Brain microvascular endothelial cell (primary cell): ENCODE results near the gene C9orf78.
A peak's percentile ranks its signal among the peaks of the same experiment; 100 is the strongest.

Source experiments
- DNase-seq: peaks from one replicate; pipeline ENCODE4 v3.0.0-alpha.2; 2020
- H3K27ac ChIP-seq: fragments of 250-450 bp; sonication (Bioruptor Pico); 2 replicates; pipeline ENCODE4 v1.5.1; 2020; ENCODE audit warnings: mild to moderate bottlenecking, moderate library complexity
- H3K27me3 ChIP-seq: fragments of 250-450 bp; sonication (Bioruptor Pico); replicated peaks from 2 replicates; pipeline ENCODE4 v1.5.1; 2020; ENCODE audit warnings: mild to moderate bottlenecking
- H3K36me3 ChIP-seq: fragments of 250-450 bp; sonication (Bioruptor Pico); replicated peaks from 2 replicates; pipeline ENCODE4 v1.5.1; 2020; ENCODE audit warnings: mild to moderate bottlenecking
- H3K4me3 ChIP-seq: 2 replicates; pipeline ENCODE4 v1.5.1; 2011; ENCODE audit warnings: low read depth, mild to moderate bottlenecking, control low read depth, low read length, moderate library complexity
- in situ Hi-C: cut with HindIII; loops from 2 replicates; pipeline ENCODE4 v1.10.0; 2017; ENCODE audit warnings: low sequenced_read_pairs, low pct_ligation_motif_present
- TF ChIP-seq, protein P1 (sequence below): IDR thresholded peaks from 2 replicates; pipeline ENCODE4 v1.5.1; 2011; ENCODE audit warnings: low read depth, mild to moderate bottlenecking, moderate library complexity, low read length, control low read depth, inconsistent platforms; ENCODE audit errors: missing control alignments

Gene C9orf78

DNA sequence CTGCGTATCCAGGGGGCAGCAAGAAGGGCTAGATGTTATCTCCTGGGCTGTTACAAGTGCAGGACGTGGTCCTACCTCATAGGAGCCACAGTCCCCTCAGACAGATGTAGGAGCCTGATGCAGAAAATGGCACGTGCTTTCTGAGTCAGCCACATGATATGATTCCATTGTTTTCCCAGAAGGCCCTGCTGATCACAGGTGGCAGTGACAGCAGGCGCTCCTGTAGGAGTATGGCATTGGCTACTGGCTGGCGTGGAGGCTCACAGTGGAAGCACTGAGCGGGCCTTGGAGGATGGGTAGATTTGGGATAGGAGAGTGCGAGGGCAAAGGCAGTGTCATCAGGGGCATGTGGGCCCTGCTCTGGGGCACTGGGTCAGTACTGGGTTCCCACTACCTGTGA is 22.1 kb upstream of the C9orf78 start:
- Histone ChIP-seq H3K36me3 (peaks cover 49% of the 10 kb centered on the region), H3K27ac (no peak overlapping the region), H3K4me3 (no peak overlapping the region), H3K27me3 (no peaks in the 10 kb centered on the region)
- DNase-seq, result no peak
- TF ChIP-seq, protein P1, sequence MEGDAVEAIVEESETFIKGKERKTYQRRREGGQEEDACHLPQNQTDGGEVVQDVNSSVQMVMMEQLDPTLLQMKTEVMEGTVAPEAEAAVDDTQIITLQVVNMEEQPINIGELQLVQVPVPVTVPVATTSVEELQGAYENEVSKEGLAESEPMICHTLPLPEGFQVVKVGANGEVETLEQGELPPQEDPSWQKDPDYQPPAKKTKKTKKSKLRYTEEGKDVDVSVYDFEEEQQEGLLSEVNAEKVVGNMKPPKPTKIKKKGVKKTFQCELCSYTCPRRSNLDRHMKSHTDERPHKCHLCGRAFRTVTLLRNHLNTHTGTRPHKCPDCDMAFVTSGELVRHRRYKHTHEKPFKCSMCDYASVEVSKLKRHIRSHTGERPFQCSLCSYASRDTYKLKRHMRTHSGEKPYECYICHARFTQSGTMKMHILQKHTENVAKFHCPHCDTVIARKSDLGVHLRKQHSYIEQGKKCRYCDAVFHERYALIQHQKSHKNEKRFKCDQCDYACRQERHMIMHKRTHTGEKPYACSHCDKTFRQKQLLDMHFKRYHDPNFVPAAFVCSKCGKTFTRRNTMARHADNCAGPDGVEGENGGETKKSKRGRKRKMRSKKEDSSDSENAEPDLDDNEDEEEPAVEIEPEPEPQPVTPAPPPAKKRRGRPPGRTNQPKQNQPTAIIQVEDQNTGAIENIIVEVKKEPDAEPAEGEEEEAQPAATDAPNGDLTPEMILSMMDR, result no peak
- in situ Hi-C loops, result no loop called here

GRCh38 chr9:129854588-129855110 is 19.6 kb upstream of the C9orf78 start:
- Histone ChIP-seq H3K27ac (no peak overlapping the region), H3K4me3 (no peak overlapping the region), H3K27me3 (no peaks in the 10 kb centered on the region), H3K36me3 (peaks cover 40% of the 10 kb centered on the region)
- TF ChIP-seq, protein P1, result no peak
- in situ Hi-C loops, result no loop called here
- DNase-seq, result no peak

DNA sequence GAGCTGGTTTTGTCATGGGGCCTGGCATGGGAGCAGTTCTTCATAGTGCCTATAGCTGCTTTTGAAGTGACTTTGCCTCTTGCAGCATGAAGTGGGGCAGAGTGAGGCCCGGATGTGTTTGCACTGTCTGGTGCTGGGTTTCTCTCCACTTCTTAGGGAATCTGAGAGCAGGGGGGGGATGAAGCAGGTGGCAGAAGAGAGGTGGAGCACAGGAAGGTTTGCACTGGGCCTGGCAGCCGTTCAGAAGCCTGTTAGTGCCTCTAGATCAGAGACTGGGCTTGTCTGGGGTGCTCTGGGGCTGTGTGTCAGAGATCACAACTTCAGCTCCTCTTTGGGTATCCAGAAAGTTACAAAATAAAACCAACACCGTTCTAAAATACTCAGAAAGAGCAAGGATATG is 18.5 kb upstream of the C9orf78 start:
- in situ Hi-C loops, result no loop called here
- Histone ChIP-seq H3K36me3 (peaks cover 36% of the 10 kb centered on the region), H3K27ac (no peak overlapping the region), H3K4me3 (no peak overlapping the region), H3K27me3 (no peaks in the 10 kb centered on the region)
- DNase-seq, result no peak
- TF ChIP-seq, protein P1, result no peak

DNA sequence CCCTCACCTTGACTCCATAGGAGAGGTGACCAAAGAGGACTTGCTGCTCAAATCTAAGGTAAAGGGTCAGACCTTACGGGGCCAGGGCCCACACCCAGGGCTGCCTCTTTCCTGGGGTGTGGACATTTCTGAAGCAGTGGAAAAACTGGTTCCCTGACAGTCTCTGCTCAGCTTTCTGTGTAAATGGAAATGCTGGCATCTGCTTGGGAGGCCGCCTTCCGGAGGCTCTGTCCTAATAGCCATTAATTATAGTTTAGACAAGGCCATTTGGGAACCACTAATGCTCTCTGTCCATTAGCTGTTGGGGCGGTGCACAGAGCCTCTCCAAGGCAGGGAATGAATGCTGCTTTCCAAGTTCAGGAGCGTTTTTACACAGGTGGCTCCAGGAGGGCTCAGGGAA is 17.5 kb upstream of the C9orf78 start:
- TF ChIP-seq, protein P1, result no peak
- in situ Hi-C loops, result no loop called here
- Histone ChIP-seq H3K27me3 (no peaks in the 10 kb centered on the region), H3K27ac (no peak overlapping the region), H3K4me3 (no peak overlapping the region), H3K36me3 (peaks cover 31% of the 10 kb centered on the region)
- DNase-seq, result no peak

DNA sequence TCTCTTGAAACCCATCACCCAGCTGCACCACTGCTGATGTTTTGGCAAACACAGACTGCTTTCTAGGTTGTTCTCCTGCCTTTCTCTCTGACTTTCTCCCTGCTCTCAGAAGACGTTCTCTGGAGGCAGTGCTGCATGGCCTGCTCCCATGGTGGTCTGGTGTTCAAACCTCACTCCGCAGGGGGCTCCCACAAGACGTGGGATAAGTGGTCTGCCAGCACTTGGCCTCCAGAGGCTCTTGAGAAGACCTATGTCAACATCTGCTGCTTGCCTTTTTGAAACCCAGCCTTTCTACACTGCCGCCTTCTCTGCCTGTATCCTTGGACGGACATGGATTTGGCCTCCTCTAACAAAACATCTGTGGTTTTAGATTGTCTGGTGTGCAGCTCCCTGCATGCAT is 16.7 kb upstream of the C9orf78 start:
- Histone ChIP-seq H3K27ac (no peak overlapping the region), H3K27me3 (no peaks in the 10 kb centered on the region), H3K36me3 (peaks cover 29% of the 10 kb centered on the region), H3K4me3 (no peak overlapping the region)
- in situ Hi-C loops, result no loop called here
- TF ChIP-seq, protein P1, result no peak
- DNase-seq, result no peak

DNA sequence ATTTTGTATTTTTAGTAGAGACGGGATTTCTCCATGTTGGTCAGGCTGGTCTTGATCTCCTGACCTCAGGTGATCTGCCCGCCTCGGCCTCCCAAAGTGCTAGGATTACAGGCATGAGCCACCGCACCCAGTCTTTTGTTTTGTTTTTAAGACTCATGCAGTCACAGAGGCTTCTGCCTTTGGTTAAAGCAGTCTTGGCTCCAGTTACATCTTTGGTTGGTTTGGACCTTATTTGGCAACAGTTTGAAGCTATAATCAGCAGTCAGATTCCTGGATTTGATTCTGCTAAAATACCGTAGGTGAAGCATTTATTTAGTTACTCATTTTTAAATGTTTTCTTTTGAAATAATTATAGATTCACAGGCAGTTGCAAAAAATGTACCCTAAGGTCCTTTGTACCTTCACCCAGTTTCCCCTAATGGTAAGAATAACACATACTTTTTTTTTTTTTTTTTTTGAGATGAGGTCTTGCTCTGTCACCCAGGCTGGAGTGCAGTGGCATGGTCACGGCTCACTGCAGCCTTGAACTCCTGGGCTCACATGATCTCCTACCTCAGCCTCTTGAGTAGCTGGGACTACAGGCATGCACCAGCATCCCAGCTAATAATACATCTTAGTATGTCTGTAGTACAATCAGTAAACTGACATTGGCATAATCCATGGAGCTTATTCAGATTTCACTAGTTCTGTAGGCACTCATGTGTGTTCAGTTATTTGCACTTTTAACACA is 15.9 kb upstream of the C9orf78 start:
- peak; percentile 21 for DNase-seq
- peaks cover 26% of the 10 kb centered on the region for H3K36me3 ChIP-seq
- H3K27me3 ChIP-seq, result no peaks in the 10 kb centered on the region
- no peak overlapping the region for H3K4me3 ChIP-seq
- in situ Hi-C loops, result no loop called here
- no peak overlapping the region for H3K27ac ChIP-seq
- TF ChIP-seq, protein P1, result no peak
